K562 (cell line): ENCODE data around the gene RNPEP. TPM values are rescaled to one million over a fixed set of nuclear protein-coding genes. Genes with fewer than 3 reads are reported as not detected.
A peak's percentile ranks its signal among the peaks of the same experiment; 100 is the strongest.

ENCODE experiments used
- BCOR ChIP-seq: fragments of 450-650 bp; IDR thresholded peaks from 2 replicates; pipeline ENCODE4 v1.6.1; 2016
- GABPB1 ChIP-seq: sonication (generic); formaldehyde crosslinking; IDR thresholded peaks from 2 replicates; pipeline ENCODE4 v1.8.0; 2022; ENCODE audit warnings: mild to moderate bottlenecking, missing genetic modification reagents
- MCM3 ChIP-seq: fragments of 450-650 bp; IDR thresholded peaks from 2 replicates; pipeline ENCODE4 v1.6.1; 2016
- MGA ChIP-seq: fragments of 450-650 bp; IDR thresholded peaks from 2 replicates; pipeline ENCODE4 v1.6.1; 2016; ENCODE audit warnings: mild to moderate bottlenecking, moderate library complexity
- MTA3 ChIP-seq: fragments of 450-650 bp; formaldehyde crosslinking; IDR thresholded peaks from 2 replicates; pipeline ENCODE4 v1.6.1; 2017; ENCODE audit warnings: mild to moderate bottlenecking, borderline replicate concordance
- NCOA1 ChIP-seq: fragments of 450-650 bp; IDR thresholded peaks from 2 replicates; pipeline ENCODE4 v1.6.1; 2016; ENCODE audit warnings: low read depth
- NEUROD1 ChIP-seq: fragments of 150-350 bp; IDR thresholded peaks from 2 replicates; pipeline ENCODE4 v1.6.1; 2014; ENCODE audit warnings: borderline replicate concordance, low read length, low read depth; ENCODE audit not compliant: partially characterized antibody
- RB1 ChIP-seq: fragments of 450-650 bp; IDR thresholded peaks from 2 replicates; pipeline ENCODE4 v1.6.1; 2017; ENCODE audit warnings: low read depth, mild to moderate bottlenecking
- RBM14 ChIP-seq: fragments of 200-400 bp; formaldehyde crosslinking; IDR thresholded peaks from 2 replicates; pipeline ENCODE4 v1.6.1; 2018; ENCODE audit warnings: low read depth, mild to moderate bottlenecking, low read length, moderate library complexity, borderline replicate concordance; ENCODE audit not compliant: insufficient read depth
- SPI1 ChIP-seq: IDR thresholded peaks from 2 replicates; pipeline ENCODE4 v1.6.1; 2011; ENCODE audit warnings: low read depth, low read length, control low read depth, borderline replicate concordance
- TARDBP ChIP-seq: fragments of 450-650 bp; IDR thresholded peaks from 2 replicates; pipeline ENCODE4 v1.6.1; 2016
- TBP ChIP-seq: optimal IDR thresholded peaks from 2 replicates; pipeline ENCODE3; 2011; ENCODE audit warnings: low read depth, low read length, improper control_type of control experiment
- polyA plus RNA-seq, 8 experiments: library from polyadenylated mRNA; depleted of rRNA in 4 of 8; stranded (reverse) in 5 of 8; unstranded in 3 of 8; fragments of >200 nt; fragmentation: Nextera tagmentation in 2 of 8; fragmentation: Illumina TruSeq in 1 of 8; extraction: Ambion mirVana in 2 of 8; extraction: Trizol in 1 of 8; gene quantifications; 2 replicates each; pipeline versions ENCODE4 v1.2.1 to v1.2.3, GENCODE V29; 2011 to 2014; ENCODE audit warnings: inconsistent platforms in 1 of 8, missing spikeins in 1 of 8
- total RNA-seq, 7 experiments: library from RNA; depleted of rRNA in 6 of 7; stranded (reverse); fragments of >200 nt in 6 of 7; fragmentation: Illumina TruSeq in 2 of 7; extraction: Trizol in 2 of 7; gene quantifications; 2 replicates each; pipeline versions ENCODE4 v1.2.1 to v1.2.3, GENCODE V29; 2011 to 2021; ENCODE audit warnings: low replicate concordance in 1 of 7
- TF ChIP-seq, protein P1 (sequence below): fragments of 250-450 bp; sonication (Bioruptor Pico); IDR thresholded peaks from 2 replicates; pipeline ENCODE4 v1.5.0; 2021; ENCODE audit warnings: mild to moderate bottlenecking, moderate library complexity

RNPEP gene
- total and polyA plus RNA-seq, 9 of the 15 experiments (the other 6 are each of a cell fraction or from before 2014, with no cell fraction given): 27.5 to 131 (median 63.4) TPM

DNA sequence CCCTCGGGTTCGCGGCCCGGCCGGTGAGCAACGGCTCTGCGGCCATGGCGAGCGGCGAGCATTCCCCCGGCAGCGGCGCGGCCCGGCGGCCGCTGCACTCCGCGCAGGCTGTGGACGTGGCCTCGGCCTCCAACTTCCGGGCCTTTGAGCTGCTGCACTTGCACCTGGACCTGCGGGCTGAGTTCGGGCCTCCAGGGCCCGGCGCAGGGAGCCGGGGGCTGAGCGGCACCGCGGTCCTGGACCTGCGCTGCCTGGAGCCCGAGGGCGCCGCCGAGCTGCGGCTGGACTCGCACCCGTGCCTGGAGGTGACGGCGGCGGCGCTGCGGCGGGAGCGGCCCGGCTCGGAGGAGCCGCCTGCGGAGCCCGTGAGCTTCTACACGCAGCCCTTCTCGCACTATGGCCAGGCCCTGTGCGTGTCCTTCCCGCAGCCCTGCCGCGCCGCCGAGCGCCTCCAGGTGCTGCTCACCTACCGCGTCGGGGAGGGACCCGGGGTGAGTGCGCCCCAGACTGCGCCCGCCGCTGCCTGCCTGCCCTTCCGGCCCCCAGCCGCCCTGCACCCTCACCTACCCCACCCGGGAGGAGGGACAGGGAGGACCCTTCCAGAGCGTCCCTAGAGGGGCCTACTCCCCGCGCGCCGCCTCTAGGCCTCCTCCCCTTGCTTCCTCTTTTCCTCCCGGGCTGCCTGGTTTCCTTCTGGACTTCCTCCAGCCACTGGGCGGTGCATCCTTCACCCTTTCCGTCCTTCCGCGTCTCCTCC lies at the start of gene RNPEP (continued):
- TF ChIP-seq MGA (no peak), RB1 (peak; percentile 57; the same call in 1 of the 2 replicates), SPI1 (peak; percentile 90; the same call in 1 of the 2 replicates), MCM3 (no peak), NCOA1 (peak; percentile 91), TARDBP (no peak; the same call in 1 of the 2 replicates), NEUROD1 (peak; percentile 21), GABPB1 (peak; percentile 90), RBM14 (0 out of 2 replicates have a peak, but pooled peaks have one; percentile 30), TBP (peak; percentile 80), MTA3 (peak; percentile 91), BCOR (peak; percentile 78)
- TF ChIP-seq, protein P1, sequence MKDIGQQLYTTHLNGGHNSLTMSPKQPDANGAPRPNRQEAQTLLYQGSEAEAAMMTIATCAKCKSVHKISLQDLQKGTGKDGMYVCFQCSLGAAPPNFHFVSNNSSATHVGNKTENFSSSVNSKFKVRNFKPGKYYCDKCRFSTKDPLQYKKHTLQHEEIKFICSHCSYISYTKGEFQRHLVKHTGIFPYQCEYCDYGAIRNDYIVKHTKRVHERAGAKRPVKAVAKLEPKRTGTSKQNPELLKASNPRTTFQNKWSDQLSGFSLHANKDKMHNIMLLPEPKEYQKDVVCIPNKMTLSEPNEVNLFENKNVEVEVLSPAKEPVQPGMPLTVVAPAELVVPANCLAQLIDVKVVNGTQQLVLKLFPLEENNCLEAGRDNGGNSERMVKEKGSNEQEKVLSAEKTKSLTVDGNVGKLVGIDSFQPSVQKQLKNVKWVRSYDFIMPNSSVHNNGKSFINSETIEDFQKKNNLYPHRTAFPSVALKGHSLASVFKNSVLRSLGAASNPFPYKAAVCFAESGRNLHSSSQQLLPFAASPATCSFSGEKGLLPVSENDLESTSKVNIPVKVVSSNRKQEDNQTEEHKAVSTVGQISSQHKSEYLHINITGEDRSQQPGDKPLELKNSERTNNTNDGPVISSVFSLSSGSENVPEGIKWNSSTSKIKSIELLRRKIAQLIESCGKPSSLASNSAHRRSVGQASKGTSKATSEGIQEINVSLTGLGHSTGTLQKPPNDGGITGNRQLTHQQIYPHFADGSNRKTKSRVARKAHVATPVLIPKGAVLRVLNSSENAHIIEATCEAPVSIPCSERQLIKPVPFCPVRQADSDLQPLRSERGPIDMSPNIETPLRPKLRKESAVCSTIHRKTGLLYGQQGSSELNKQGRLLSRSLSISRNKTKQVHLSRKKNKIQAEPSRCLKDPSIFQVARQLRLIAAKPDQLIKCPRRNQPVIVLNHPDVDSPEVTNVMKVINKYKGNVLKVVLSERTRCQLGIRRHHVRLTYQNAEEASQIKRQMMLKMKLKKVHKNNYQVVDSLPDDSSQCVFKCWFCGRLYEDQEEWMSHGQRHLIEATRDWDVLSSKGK: no peak
